Right renal pelvis (tissue), 4 donors: ENCODE results near the gene TMPO. TPM values are rescaled to one million over a fixed set of nuclear protein-coding genes. Genes with fewer than 3 reads are reported as not detected.
"Not testable (repeated sequence)": the region's sequence is repeated elsewhere in the genome, so short reads cannot be mapped to it uniquely, and the experiment has no call there.

Experiments
- DNase-seq, 4 donors: peaks; one replicate each; pipeline ENCODE4 v3.0.0-alpha.2; 2013; ENCODE audit warnings: low read depth in 4 of 4, low spot score in 3 of 4, missing footprints in 1 of 4
- polyA plus RNA-seq, 4 donors: library from polyadenylated mRNA; unstranded; fragments of 120-200 nt; gene quantifications; one replicate each; pipeline ENCODE4 v1.2.1, GENCODE V29; 2013; ENCODE audit not compliant: insufficient read length in 4 of 4

Gene TMPO
- polyA plus RNA-seq, 4 donors, result 166 to 201 (median 201) TPM

- not testable (repeated sequence) for DNase-seq
These were observed 61.4 kb downstream of the TMPO start for GRCh38 chr12:98576795-98577194.

DNA sequence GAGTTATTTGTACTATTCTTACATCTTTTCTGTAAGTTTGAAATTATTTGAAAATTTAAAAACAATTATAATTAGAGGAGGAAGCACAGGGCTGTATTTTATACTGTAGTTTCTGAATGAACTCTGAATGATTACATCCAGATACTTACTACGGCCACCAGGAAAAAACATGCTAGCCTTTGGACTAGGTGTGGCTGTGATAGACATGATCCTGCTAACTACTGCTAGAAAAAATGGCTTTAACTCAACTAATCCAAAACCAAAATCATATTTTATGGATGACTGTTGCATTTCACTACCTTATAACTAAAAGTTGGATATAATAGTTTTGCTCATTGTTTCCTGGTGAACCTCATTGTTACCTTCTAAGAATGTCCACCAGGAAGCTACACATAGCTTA, 63.0 kb downstream of the TMPO start:
- no peak for DNase-seq

GRCh38 chr12:98578821-98579220, 63.4 kb downstream of the TMPO start:
- DNase-seq, result no peak

- DNase-seq, result no peak
These were observed 64.0 kb downstream of the TMPO start for GRCh38 chr12:98579347-98579746.

GRCh38 chr12:98579835-98580234, 64.4 kb downstream of the TMPO start:
- DNase-seq, result no peak

- DNase-seq, result no peak
These were observed 65.3 kb downstream of the TMPO start for GRCh38 chr12:98580695-98581094.

DNA sequence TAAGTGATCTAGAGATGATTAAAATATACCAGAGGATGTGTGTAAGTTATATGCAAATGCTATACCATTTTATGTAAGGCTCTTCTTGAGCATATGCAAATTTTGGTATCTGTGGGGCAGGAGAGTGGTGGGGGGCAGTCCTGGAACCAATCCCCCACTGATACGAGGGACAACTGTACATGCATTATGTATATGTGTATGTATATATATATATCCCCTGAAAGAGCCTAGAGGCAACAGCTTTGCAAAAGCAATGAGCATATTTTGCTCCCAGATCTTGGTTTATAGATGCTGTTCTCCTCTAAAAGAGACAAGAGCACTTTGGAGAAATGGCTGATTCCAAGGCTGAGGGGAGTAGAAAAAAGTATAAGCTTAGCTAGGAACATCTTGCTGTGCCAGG, 65.7 kb downstream of the TMPO start:
- no peak for DNase-seq

- DNase-seq, result no peak
These were observed 66.7 kb downstream of the TMPO start for GRCh38 chr12:98582093-98582492.

GRCh38 chr12:98587084-98587483, 71.7 kb downstream of the TMPO start:
- no peak for DNase-seq

- no peak for DNase-seq
These were observed 75.8 kb downstream of the TMPO start for GRCh38 chr12:98591209-98591608.

- no peak for DNase-seq
These were observed 77.5 kb downstream of the TMPO start for GRCh38 chr12:98592825-98593322.

DNA sequence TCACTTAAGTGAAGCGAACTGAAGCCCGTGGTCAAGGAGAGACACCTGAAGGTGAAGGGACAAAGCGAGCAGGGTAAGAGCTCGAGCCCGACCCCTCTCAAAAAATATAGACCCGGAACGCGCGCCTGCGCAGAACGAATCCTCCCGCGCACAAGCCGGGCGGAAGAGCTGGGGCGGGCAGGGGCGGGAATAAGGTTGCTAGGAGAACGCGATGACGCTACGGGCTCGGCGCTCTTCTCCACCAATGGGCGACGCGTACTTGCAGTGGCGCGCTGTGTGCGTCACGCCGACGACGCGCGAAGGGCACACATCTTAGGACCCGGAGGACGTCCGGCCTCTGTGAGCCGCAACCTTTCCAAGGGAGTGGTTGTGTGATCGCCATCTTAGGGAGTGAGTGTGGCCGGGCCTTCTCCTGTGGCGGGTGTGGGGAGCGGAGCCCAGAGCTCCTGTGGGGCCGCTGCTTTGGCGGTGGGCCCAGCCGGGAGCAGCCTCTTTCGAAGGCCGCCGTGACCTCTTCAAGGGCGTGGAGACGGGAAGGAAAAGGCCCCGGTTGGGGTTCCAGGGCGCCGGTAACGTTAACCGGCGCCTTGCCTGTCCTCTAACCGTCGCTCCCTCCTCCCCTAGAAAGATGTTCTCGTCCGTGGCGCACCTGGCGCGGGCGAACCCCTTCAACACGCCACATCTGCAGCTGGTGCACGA, 78.1 kb downstream of the TMPO start, which contains the start of gene SLC25A3:
Gene SLC25A3, plus strand, starts transcription at position 336 of the 699 bp plus-strand sequence. Its CDS starts 293 bp downstream, at position 629.
- DNase-seq, result peak; percentile 95 to 99 (median 96)

GRCh38 chr12:98594050-98594835, 78.9 kb downstream of the TMPO start:
- DNase-seq, result no peak

- no peak for DNase-seq
These were observed 80.0 kb downstream of the TMPO start for GRCh38 chr12:98595243-98595988.

- DNase-seq, result not testable (repeated sequence)
These were observed 81.9 kb downstream of the TMPO start for GRCh38 chr12:98597313-98597712.

Other genes with a start within 250 kb of the TMPO start
- gene SLC25A3, start 78.1 kb downstream of the TMPO start, polyA plus RNA-seq, result 100 to 1,000 TPM; 623 to 684 (median 658) TPM
- 10 to 100 TPM; 28.5 to 32.3 (median 30.3) TPM for gene IKBIP, start 129.2 kb downstream of the TMPO start, polyA plus RNA-seq
- 10 to 100 TPM; 26.0 to 37.5 (median 36.8) TPM for gene APAF1, start 129.7 kb downstream of the TMPO start, polyA plus RNA-seq